HG02943 (cell line): Measurements from ENCODE around the gene TARBP2.

Source experiments
- ATAC-seq: cut with Tn5 transposase; IDR thresholded peaks from one replicate; pipeline ENCODE4 v1.9.1; 2021; ENCODE audit warnings: mild to moderate bottlenecking, low read depth, moderate library complexity; ENCODE audit not compliant: unreplicated experiment

TARBP2 gene, protein sequence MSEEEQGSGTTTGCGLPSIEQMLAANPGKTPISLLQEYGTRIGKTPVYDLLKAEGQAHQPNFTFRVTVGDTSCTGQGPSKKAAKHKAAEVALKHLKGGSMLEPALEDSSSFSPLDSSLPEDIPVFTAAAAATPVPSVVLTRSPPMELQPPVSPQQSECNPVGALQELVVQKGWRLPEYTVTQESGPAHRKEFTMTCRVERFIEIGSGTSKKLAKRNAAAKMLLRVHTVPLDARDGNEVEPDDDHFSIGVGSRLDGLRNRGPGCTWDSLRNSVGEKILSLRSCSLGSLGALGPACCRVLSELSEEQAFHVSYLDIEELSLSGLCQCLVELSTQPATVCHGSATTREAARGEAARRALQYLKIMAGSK

DNA sequence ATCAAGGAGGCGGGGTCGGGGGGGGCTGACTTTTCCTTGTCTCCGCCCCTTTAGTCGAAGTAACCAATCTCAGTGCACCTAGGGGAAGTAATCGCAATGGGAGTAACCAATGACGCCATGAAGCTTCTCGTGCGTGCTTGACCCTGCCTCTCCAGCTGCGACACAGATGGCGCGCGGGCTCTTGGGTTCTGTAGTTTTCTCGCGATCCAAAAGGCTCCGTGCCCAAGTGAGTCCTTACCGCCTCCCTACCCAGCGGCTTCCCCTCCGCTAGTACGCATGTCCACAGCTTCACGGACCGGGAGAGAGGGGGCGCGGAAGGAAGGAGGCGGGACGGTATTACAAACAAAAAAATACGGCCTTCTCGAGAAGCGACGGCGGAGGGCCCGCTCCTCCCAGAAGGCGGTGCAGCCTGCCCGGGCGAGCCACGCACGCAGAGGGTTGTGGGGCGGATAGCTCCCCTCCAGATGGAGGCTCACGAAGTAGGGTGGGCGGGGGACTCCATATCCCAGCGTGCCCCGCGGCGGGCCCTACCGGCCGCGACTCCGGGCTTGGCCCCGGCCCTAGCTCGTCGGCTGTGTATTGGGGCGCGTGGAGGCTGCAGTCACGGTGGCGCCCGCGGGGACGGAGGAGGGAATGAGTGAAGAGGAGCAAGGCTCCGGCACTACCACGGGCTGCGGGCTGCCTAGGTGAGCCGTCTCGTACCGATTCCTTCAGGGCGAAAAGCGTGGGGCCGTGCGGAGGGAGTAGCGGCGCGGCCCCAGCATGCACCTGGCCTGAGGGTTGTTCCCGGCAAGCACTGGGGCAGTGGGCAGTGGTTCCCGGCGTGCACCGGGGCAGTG, at the start of gene TARBP2:
TSS of gene TARBP2 (plus strand) at position 508 of the 839 bp plus-strand sequence. CDS start at position 634, 126 bp downstream.
- ATAC-seq, result peak; percentile 82

DNA sequence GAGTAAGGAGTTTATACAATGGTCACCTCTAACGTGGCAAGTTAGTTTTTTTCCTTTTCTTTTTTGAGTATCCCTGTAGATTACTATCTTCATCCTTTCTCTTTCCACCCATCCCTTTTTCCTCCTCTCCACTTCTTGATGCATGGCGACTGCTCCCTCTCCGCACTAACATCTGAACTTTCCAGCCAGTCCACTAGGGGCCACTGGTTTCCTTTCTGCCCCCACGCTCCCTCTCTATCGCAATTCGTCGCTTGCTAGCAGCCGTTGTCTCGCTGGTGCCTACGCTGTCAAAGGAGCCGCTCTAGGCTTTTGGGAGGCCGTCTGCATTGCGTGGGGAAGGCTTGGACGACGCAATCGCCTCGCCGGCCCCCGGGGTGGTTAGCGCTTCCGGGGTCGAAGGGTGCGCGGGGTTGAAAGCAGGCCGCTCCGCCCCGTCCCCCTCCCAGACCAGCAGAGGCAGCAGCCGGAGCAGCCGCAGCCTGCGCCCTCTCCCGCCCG, 49.4 kb upstream of the TARBP2 start, which contains the start of gene PCBP2:
TSS of gene PCBP2 (plus strand) at position 442 of the 498 bp plus-strand sequence. CDS start 2,699 bp downstream, outside the sequence.
- peak; percentile 94 for ATAC-seq

DNA sequence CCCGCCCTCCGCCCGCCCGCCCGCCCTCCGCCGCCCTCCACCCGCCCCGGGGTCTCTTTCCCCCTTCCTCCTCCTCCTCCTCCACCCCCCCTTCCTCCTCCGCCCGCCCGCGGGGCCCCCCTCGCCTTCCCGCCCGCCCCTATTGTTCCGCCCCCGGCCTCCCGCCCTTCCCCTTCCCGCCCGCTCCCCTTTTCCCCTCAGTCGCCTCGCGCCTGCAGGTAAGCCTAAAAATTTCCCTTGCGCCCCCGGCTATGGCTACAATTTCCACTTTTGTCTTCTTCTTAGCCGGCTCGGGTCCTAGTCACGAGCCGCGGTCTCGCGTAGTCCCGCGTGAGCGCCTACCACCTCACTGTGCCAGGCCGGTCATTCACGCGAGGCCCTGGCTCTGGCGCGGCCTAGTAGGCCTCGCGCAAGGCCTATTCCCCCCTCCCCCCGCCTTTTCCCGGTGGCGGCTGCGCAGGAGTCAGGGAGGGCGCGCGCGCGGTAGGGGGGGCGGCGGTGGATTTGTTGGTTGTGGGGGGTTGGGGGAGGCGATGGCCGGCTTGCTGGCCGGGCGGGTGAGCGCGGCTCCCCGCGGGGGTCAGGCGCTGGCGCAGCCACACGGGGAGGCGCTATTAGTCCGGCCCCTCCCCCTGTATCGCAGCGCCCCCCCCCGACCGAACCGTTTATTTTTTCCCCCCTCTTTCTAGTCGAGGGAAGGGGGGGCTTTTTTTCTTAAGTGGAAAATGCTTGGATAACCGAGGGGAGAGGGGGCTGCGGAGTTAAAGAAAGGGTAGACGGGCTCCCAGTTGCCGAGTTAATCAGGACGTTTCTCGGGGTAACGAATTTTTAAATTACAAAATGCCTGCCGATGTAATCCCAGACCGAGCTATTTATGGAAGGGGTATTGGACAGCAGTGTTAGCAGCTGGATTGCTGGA, 48.7 kb upstream of the TARBP2 start:
- ATAC-seq, result no peak

DNA sequence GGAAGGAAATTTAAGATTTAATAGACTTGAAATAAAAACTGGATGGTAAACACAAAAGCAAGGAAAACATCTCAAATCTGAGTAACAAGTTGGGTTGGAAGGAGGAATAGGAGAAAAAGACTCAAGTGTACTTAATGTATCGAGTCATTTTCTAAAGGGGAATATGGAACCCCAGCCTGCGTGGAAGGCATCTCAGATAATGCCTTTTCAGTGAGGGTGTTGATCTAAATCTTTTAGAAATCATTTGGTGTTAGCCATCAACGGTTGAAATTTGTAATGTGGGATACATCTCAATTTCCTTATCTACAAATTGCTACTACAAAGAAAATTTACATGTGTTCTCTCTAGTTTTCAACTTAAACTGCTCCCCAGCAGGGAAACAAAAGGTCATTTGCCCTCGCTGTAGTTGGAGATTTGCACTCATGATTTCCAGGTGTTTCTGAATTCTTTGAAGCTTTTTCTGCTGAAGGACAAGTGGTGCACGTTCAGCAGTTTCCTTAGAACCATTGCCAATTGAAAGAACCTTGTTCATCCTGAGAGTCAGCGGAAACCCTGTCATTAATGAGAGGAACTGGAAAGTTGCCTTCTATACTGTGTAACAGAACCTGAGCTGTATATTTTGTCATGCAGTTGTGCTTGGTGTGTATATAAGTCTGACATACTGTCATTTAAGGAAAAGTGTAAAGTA, 47.0 kb upstream of the TARBP2 start:
- no peak for ATAC-seq

DNA sequence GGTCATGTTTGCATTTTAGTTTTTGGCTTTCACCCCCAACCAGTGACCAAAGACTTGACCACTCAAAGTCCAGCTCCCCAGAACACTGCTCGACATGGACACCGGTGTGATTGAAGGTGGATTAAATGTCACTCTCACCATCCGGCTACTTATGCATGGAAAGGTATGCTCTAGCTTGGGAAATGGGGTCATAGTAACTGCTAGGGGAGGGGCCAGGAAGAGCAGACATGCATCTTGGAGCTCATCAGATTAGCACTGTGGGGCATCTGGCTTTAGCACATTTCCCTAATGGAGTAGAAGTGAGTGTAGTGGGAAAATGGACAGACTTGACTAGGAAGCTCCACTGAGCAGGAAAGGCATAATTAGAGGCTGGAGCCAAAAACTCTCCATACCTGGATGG, 46.4 kb upstream of the TARBP2 start:
- ATAC-seq, result no peak

DNA sequence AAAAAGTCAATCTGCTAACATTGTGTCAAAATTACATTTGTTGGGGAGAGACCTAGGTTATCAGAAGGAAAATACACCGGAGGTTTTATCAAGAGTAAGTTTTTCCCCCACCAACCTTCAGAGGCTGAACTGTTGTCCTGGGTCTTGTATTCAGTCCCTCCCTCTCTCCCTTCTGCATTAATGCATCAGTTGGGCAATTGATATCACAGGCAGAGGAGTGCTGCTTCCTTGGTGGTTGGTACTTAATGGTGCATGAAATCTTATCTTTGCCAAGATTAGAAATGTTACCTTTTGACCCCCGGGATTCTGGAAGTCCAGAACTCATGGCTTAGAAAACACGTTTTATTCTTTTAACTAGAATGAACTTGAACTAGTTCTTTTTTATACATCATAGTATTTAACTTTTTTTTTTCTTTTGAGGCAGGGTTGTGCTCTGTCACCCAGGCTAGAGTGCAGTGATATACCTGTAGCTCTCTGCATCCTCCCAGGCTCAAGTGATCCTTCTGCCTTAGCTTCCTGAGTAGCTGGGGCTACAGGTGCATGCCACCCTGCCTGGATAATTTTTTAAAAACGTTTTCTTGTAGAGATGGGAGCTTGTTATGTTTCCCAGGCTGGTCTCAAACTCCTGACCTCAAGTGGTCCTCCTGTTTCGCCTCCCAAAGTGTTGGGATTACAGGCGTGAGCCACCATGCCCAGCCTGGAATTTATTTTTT, 44.3 kb upstream of the TARBP2 start:
- no peak for ATAC-seq

DNA sequence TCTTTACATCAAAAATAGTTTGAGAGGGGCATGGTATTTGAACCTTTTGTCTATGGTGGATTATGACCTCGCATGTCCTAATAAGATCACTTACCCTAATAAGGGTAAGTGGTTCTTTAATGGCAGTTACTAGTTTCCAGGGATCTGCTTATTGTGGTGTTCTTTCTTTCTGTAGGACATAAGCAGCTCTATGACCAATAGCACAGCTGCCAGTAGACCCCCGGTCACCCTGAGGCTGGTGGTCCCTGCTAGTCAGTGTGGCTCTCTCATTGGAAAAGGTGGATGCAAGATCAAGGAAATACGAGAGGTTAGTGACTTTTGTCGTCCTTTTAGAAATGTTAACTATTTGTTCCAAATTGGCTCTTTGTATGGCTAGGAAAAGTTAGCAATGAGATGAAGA, 42.0 kb upstream of the TARBP2 start:
- ATAC-seq, result no peak

DNA sequence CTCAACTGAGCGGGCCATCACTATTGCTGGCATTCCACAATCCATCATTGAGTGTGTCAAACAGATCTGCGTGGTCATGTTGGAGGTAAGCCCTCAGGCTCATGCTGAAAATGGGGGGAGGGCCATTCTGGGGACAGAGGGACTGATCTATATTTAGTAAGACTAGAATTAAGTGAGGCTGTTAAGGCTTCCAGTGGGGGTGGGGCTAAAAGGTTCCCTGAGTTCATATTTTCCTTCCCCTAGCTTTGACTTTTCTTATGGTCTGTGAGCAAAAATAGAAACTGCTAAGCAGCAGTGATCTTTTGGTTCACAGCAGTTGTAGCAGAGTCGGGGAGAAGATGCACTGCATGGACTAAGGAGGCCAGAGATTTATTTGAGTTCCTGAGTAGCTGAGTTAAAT, 40.0 kb upstream of the TARBP2 start:
- no peak for ATAC-seq

DNA sequence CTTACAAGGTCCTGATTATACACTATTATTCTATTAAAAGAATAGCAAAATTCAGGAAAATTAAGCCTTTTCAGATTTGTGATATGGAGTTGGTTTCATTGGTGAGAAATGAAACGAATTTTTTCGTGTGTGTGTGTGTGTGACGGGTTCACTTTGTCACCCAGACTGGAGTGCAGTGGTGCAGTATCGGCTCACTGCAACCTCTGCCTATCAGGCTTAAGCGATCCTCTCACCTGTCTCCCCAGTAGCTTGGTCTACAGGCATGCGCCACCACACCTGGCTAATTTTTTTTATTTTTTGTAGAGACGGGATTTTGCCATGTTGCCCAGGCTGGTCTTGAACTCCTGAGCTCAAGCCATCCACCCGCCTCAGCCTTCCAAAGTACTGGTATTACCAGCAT, 39.5 kb upstream of the TARBP2 start:
- no peak for ATAC-seq

DNA sequence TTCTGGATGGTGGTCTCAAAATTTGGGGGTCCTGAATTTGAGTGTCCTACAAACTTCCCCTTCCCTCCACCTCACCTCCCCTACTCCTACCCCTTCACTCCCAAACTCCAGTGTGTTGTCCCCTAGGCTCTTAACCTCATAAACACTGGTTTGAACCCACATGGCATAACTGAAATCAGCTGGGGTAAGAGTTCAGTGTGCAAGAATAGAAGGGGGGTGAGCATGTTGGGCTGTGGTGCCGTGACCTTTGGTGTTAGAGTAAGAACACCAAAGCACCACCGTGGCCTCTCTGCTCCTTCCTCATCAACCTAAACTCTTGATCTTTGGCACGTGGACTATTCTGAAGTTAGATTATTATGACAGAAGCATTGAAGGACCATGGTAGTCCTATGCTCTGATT, 38.1 kb upstream of the TARBP2 start:
- no peak for ATAC-seq

DNA sequence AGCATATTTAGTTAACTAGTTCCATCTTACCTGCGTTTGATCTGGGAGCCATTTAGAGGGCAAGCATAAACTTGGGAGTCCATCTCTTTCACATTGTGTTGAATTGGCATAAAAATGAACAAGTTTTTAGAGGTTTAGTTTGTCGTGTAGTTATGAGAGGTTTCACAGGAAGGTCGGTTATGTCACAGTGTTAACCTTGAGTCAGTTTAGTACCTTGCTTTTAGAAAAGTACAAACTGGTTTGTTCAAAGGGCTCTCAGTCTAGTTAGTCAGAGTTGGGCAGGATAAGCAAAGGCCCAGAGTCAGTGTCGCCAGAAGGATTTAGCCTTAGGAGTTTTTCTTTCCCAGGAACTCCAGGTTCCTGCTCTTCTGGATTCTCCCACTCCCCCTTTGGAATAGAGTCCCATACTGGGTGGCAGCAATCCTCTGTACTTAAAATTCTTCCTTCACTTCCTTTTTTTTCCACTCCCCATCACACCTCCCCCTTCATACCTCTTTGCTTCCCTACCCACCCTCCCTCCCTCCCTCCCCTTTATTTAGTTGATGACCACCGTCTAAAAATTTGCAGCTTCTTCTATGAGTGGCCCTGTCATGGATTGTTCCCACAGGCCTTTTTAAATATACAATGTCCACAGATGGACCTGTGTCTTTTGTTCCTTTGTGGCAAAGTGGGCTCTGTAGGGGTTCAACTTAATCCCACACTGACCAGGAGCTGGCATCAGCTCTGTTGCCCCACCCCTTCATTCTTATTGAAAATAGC, 37.1 kb upstream of the TARBP2 start:
- no peak for ATAC-seq

DNA sequence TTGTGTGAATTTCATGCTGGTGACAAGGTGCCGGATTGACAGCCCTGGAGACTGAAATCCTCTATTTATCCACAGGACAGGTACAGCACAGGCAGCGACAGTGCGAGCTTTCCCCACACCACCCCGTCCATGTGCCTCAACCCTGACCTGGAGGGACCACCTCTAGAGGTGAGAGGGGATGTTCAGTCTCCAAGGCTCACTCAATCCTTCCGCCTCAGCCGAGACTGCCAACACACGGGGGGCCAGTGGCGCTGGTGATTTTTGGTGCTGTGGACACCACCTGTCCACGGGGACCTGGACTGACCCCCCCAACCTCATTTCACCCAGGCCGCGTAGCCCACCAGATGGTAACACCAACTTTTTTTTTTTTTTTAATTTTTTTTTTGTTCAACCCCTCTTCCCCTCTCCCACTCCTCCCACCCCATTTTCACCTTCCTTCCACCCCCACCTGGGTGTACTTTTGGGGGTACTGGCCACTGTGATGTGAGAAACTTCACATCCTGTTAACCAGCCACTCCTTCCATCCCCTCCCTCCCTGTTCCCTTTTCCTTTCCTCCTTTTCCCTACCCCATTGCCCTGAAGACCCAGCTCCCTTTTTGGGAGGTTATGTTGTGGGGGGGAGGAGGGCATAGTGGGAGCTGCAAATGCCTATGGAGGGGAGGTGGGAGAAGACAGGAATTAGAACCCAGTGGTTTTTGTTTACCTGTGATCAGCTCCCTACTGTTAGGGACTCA, 36.2 kb upstream of the TARBP2 start:
- no peak for ATAC-seq

DNA sequence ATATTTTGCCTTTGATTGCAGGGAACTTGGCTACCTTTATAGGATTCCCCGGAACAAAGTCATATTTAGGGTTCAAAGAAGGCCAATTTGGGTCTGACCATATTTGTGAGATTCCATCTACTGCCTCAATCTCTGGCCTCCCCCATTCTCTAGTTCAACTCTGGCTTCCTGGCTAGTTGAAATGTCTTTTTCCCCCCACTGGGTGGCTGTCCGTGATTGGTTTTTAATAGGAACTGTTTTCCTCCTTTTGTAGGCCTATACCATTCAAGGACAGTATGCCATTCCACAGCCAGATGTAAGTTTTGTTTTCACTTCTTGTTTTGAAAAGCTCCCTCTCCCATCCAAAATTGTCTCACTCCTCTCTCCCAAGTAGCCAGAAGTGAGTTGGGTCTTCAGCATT, 35.4 kb upstream of the TARBP2 start:
- no peak for ATAC-seq

DNA sequence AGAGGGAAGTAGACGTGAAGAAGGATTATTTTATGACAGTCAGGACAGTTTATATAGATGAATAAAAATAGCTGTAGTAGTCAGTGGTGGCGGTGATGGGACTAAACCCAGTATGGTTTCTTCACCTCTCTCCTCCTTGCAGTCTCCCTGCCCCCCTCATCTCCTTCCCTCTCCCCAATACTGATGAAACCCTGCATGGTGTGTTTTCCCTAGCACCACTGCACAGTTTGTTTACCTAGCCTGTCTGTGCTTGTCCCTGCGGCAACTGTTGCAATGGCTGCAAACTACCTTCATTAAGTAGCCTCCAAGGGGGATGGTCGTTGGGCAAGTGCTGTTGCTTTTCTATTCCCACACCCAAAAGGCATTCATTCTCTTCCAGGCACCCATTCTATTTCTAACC, 34.4 kb upstream of the TARBP2 start:
- ATAC-seq, result no peak

DNA sequence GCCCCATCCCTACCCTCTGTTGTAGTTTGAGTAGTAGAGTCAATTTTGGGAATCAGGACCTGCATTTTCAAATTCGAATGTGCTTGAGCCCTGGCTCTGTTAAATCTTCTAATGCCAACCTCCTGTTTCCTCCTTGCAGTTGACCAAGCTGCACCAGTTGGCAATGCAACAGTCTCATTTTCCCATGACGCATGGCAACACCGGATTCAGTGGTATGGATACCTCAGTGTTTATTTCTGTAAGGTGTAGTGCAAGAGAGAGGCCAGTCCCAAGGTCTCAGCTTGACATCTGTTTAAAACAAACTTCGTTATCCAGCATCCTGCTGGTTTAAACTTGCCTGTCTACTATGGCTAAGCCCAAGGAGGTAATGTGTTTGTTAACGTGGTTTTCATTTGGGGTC, 34.0 kb upstream of the TARBP2 start:
- no peak for ATAC-seq

DNA sequence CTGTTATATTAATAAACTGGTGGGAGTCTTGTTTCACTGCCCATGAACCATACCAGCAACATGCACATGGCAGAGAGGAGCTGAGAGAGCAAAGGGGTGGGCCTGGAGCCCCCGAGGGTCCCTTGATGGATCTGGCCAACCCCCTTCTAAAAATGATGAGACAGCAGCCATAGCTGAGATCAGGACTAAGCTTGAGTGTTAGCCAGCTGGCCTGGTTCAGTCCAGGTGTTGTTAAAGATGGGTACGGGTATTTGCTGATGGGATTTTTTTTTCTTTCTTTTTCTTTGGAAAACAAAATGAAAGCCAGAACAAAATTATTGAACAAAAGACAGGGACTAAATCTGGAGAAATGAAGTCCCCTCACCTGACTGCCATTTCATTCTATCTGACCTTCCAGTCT, 33.2 kb upstream of the TARBP2 start:
- no peak for ATAC-seq

DNA sequence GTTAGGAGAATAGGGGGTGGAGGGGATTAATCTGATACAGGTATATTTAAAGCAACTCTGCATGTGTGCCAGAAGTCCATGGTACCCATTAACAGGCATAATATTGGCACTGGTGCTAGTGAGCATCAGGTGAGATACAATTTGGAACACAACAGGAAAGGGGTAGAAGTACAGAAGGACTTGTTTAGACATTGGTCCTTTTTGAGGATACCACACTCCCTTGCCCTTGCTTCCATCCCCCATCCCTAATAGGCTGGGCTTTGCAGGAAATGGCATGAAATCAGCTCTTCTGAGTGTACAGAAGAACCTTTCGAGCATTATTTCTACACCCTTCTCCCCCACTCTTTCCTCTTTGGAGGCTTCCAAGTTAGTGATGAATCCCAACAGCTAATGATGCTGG, 32.8 kb upstream of the TARBP2 start:
- ATAC-seq, result no peak

DNA sequence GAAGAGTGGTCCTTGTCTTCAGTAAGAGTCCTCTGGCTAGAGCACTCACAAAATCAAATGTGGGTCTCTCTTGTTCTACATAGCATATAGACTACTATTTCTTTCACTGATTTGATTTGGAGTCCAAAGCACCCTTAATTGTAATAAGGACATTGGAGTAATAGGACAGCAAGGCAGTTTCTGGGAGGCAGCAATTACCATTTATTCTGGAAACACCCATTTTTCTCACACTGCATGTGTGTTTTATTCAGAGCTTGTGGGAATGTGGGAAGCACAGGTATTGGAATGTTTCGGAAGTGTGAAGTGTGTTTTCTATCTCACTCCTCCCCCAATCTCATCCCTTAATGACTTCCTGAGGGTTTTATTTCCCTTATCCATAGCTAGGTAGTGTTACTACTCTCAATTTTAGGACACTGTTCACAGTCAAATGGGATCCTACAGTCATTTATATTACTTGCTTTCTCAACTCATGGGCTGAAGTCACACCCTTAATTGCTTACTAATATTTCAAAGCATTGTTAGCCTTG, 29.0 kb upstream of the TARBP2 start:
- no peak for ATAC-seq
